Parathyroid adenoma (tissue), 2 donors: Measurements from ENCODE around the gene ITFG1.
A peak's percentile ranks its signal among the peaks of the same experiment; 100 is the strongest.
"Not testable (repeated sequence)": the region's sequence is repeated elsewhere in the genome, so short reads cannot be mapped to it uniquely, and the experiment has no call there.

Source experiments
- H2AFZ ChIP-seq: fragments of 300-600 bp; sonication (generic); one replicate; pipeline ENCODE4 v1.7.0; 2017; ENCODE audit warnings: antibody characterized with exemption, mild to moderate bottlenecking
- H3K27ac ChIP-seq: fragments of 300-600 bp; sonication (generic); one replicate; pipeline ENCODE4 v1.7.0; 2017
- H3K27me3 ChIP-seq: fragments of 300-600 bp; sonication (generic); one replicate; pipeline ENCODE4 v1.7.0; 2017; ENCODE audit warnings: low read length; ENCODE audit not compliant: control insufficient read depth, insufficient read depth
- H3K36me3 ChIP-seq: fragments of 300-600 bp; sonication (generic); one replicate; pipeline ENCODE4 v1.7.0; 2017; ENCODE audit warnings: low read length; ENCODE audit not compliant: control insufficient read depth, insufficient read depth
- H3K4me1 ChIP-seq: fragments of 300-600 bp; sonication (generic); one replicate; pipeline ENCODE4 v1.7.0; 2017; ENCODE audit warnings: control low read depth
- H3K4me2 ChIP-seq: fragments of 300-600 bp; sonication (generic); one replicate; pipeline ENCODE4 v1.7.0; 2017; ENCODE audit warnings: low read length
- H3K4me3 ChIP-seq: fragments of 300-600 bp; sonication (generic); one replicate; pipeline ENCODE4 v1.7.0; 2017; ENCODE audit warnings: low read depth, low read length
- H3K79me2 ChIP-seq: fragments of 300-600 bp; sonication (generic); one replicate; pipeline ENCODE4 v1.7.0; 2017; ENCODE audit warnings: control low read depth
- H3K9ac ChIP-seq: fragments of 300-600 bp; sonication (generic); one replicate; pipeline ENCODE4 v1.7.0; 2017; ENCODE audit warnings: mild to moderate bottlenecking
- H3K9me3 ChIP-seq: fragments of 300-600 bp; sonication (generic); one replicate; pipeline ENCODE4 v1.7.0; 2017; ENCODE audit warnings: low read length; ENCODE audit not compliant: control insufficient read depth
- CTCF ChIP-seq: fragments of 300-600 bp; sonication (generic); IDR thresholded peaks from one replicate; pipeline ENCODE4 v1.7.0; 2017; ENCODE audit warnings: antibody characterized with exemption, mild to moderate bottlenecking
- donor health status: primary hyperparathyroidism.

Gene ITFG1

DNA sequence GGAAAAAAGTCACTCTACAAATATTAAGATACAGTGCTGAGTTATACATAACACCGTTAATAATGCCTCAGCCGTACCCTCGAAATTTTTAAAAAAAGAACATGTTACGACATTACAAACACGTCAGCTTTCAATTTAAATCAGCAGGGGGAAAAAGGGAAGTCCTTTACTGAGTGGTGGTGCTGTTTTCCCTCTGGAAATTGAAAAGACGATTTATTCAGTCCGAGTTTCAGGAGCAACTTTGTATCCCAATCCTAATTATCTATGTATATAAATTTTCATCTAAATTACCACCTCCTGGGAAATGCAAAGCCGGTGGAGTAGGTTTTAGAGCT lies 318.4 kb downstream of the ITFG1 start:
- Histone ChIP-seq H3K27me3 (no peaks in the 10 kb centered on the region), H2AFZ (peak overlapping the region; percentile 88), H3K4me2 (peak overlapping the region; percentile 97), H3K36me3 (no peaks in the 10 kb centered on the region), H3K9ac (no peak overlapping the region), H3K9me3 (no peaks in the 10 kb centered on the region), H3K4me1 (no peaks in the 10 kb centered on the region), H3K27ac (no peak overlapping the region), H3K4me3 (peak overlapping the region; percentile 61), H3K79me2 (no peaks in the 10 kb centered on the region)
- no peak for TF ChIP-seq CTCF

- Histone ChIP-seq H3K4me3 (peak overlapping the region; percentile 61), H3K36me3 (no peaks in the 10 kb centered on the region), H3K4me2 (peak overlapping the region; percentile 97), H3K27ac (no peak overlapping the region), H3K79me2 (no peaks in the 10 kb centered on the region), H3K9me3 (no peaks in the 10 kb centered on the region), H3K27me3 (no peaks in the 10 kb centered on the region), H3K4me1 (no peaks in the 10 kb centered on the region), H3K9ac (no peak overlapping the region), H2AFZ (peak overlapping the region; percentile 88)
- TF ChIP-seq CTCF: peak; percentile 88
Measured at GRCh38 chr16:47141773-47142485, 318.9 kb downstream of the ITFG1 start.

- Histone ChIP-seq H3K4me3 (no peak overlapping the region), H3K9me3 (no peaks in the 10 kb centered on the region), H3K79me2 (no peaks in the 10 kb centered on the region), H3K4me1 (no peaks in the 10 kb centered on the region), H3K4me2 (no peak overlapping the region), H2AFZ (no peak overlapping the region), H3K9ac (no peak overlapping the region), H3K27ac (no peak overlapping the region), H3K36me3 (no peaks in the 10 kb centered on the region), H3K27me3 (no peaks in the 10 kb centered on the region)
- TF ChIP-seq CTCF: no peak
Measured at GRCh38 chr16:47140686-47141085, 320.2 kb downstream of the ITFG1 start.

- Histone ChIP-seq H2AFZ (no peak overlapping the region), H3K4me3 (no peak overlapping the region), H3K27me3 (no peaks in the 10 kb centered on the region), H3K27ac (no peak overlapping the region), H3K9me3 (no peaks in the 10 kb centered on the region), H3K4me2 (no peak overlapping the region), H3K79me2 (no peaks in the 10 kb centered on the region), H3K4me1 (no peaks in the 10 kb centered on the region), H3K36me3 (no peaks in the 10 kb centered on the region), H3K9ac (no peak overlapping the region)
- no peak for TF ChIP-seq CTCF
Measured at GRCh38 chr16:47139561-47140185, 321.2 kb downstream of the ITFG1 start.

DNA sequence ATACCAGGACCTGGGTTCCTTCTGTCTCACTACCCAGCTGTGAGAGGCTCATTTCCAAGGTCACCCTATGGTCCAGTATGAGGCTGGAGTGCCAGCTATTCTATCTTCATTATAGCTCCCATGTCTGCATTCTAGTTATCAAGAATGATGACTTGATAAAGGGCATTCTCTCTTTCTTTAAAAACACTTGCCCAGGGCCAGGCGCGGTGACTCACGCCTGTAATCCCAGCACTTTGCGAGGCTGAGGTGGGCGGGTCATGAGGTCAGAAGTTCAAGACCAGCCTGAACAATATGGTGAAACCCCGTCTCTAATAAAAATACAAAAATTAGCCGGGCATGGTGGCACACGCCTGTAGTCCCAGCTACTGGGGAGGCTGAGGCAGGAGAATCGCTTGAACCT lies 322.9 kb downstream of the ITFG1 start:
- not testable (repeated sequence) for H3K9ac ChIP-seq, H3K79me2 ChIP-seq, H3K36me3 ChIP-seq, H3K27ac ChIP-seq, H3K4me3 ChIP-seq, H3K4me2 ChIP-seq, H3K4me1 ChIP-seq, H3K27me3 ChIP-seq, H3K9me3 ChIP-seq, H2AFZ ChIP-seq
